ENCODE data around the gene MAP3K20. TPM values are rescaled to one million over a fixed set of nuclear protein-coding genes. Genes with fewer than 3 reads are reported as not detected.

The MAP3K20 gene
- total RNA-seq, 2 donors from 2014 or later: 141 to 223 TPM

DNA sequence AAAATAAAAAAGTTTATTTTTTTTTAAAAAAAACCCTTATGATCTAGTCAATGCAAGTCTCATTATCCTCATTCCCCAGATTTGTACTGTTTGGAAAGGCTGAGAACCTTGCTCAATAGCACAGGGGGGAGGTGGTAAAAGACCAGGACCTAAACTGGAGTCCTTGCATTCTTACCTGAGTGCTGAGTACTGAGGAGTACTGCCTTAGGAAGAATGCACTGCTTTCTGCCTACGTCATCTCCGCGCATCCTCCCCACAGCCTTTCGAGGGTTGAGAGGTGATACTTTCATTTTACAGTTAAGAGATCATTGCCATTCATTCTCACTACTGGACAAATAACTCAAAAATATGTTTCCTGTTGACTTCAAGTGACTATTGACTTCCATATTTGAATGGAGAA, 73.8 kb downstream of the MAP3K20 start:
- no peaks in the 10 kb centered on the region for H3K9me3 ChIP-seq
- no peak for DNase-seq (ENCODE audit: low spot score)
- TF ChIP-seq, protein P1, sequence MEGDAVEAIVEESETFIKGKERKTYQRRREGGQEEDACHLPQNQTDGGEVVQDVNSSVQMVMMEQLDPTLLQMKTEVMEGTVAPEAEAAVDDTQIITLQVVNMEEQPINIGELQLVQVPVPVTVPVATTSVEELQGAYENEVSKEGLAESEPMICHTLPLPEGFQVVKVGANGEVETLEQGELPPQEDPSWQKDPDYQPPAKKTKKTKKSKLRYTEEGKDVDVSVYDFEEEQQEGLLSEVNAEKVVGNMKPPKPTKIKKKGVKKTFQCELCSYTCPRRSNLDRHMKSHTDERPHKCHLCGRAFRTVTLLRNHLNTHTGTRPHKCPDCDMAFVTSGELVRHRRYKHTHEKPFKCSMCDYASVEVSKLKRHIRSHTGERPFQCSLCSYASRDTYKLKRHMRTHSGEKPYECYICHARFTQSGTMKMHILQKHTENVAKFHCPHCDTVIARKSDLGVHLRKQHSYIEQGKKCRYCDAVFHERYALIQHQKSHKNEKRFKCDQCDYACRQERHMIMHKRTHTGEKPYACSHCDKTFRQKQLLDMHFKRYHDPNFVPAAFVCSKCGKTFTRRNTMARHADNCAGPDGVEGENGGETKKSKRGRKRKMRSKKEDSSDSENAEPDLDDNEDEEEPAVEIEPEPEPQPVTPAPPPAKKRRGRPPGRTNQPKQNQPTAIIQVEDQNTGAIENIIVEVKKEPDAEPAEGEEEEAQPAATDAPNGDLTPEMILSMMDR (IDR thresholded peaks at IDR 0.05): no peak
- no peaks in the 10 kb centered on the region for H3K27me3 ChIP-seq
- H3K4me3 ChIP-seq: no peak overlapping the region
- H3K27ac ChIP-seq: peak overlapping the region in 1 of 2 donors; percentile 39
- no peaks in the 10 kb centered on the region for H3K36me3 ChIP-seq
- H3K4me1 ChIP-seq: peaks cover 0 to 41% of the 10 kb centered on the region in 2 donors

- TF ChIP-seq, protein P1 (IDR thresholded peaks at IDR 0.05): no peak
- Histone ChIP-seq H3K9me3 (no peaks in the 10 kb centered on the region), H3K27me3 (no peaks in the 10 kb centered on the region), H3K4me1 (peaks cover 0 to 41% of the 10 kb centered on the region in 2 donors), H3K36me3 (no peaks in the 10 kb centered on the region), H3K27ac (peak overlapping the region in 1 of 2 donors; percentile 39), H3K4me3 (no peak overlapping the region)
- DNase-seq (ENCODE audit: low spot score): no peak
Observed at GRCh38 chr2:173150087-173150486, 74.4 kb downstream of the MAP3K20 start.

DNA sequence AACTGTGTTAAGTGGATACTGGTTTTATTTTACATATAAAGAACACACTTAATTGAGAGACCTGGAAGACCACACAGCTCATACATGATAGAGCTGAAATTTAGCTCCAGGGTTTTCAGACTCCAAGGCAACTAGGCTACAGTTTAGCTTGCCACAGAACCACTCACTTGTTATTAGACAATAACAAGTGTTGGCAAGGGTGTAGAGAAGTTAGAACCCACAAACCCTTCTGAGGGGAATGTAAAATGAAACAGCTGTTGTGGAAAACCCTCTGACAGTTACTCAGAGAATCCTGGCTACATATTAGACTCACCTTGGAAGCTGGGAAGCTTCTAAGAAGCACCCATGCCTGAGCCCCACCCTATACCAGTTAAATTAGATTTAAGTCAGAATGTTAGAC, 75.3 kb downstream of the MAP3K20 start:
- no peak overlapping the region for H3K4me3 ChIP-seq
- TF ChIP-seq, protein P1 (IDR thresholded peaks at IDR 0.05): no peak
- no peaks in the 10 kb centered on the region for H3K9me3 ChIP-seq
- H3K27ac ChIP-seq: no peak overlapping the region
- no peaks in the 10 kb centered on the region for H3K36me3 ChIP-seq
- DNase-seq (ENCODE audit: low spot score): no peak
- no peaks in the 10 kb centered on the region for H3K27me3 ChIP-seq
- peaks cover 0 to 41% of the 10 kb centered on the region in 2 donors for H3K4me1 ChIP-seq

DNA sequence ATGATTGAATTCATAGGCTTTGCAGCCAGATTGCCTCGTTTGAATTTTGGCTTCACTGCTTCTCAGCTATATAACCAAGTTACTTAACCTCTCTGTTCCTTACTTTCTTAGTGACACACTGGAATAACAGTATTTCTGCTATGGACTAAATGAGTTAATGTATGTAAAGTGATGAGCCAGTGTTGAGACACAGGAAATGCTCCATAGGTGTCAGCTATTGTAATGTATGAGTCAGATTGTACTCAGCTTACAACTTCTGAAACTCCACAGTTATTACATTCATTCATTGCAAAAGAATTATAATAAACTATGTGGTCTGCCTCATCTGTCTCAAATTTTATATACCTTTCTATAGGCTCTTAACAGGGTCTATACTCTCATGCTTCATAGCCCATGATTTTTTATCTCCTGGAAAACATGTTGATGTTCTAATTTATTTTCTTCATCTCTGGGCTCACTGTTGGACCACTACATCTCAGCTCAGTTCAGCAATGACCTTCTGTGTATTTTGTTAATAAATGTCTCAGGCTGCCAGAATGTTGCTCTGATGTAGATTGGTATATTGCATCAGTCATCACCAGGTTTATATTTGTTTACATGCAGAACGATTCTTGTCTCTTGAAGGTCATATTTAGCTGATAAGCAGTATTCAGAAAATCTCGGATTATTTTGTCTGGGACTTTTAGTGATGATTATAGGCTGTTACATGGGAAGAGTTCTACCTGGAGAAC, 76.2 kb downstream of the MAP3K20 start:
- TF ChIP-seq, protein P1 (IDR thresholded peaks at IDR 0.05): no peak
- peaks cover 0 to 41% of the 10 kb centered on the region in 2 donors for H3K4me1 ChIP-seq
- H3K36me3 ChIP-seq: no peaks in the 10 kb centered on the region
- H3K27ac ChIP-seq: no peak overlapping the region
- no peak for DNase-seq (ENCODE audit: low spot score)
- no peaks in the 10 kb centered on the region for H3K9me3 ChIP-seq
- no peaks in the 10 kb centered on the region for H3K27me3 ChIP-seq
- no peak overlapping the region for H3K4me3 ChIP-seq

GRCh38 chr2:173153301-173153885, 77.7 kb downstream of the MAP3K20 start:
- no peaks in the 10 kb centered on the region for H3K27me3 ChIP-seq
- H3K4me1 ChIP-seq: peaks cover 0 to 46% of the 10 kb centered on the region in 2 donors
- no peaks in the 10 kb centered on the region for H3K36me3 ChIP-seq
- TF ChIP-seq, protein P1 (IDR thresholded peaks at IDR 0.05): no peak
- H3K27ac ChIP-seq: no peak overlapping the region
- H3K4me3 ChIP-seq: no peak overlapping the region
- H3K9me3 ChIP-seq: no peaks in the 10 kb centered on the region
- no peak for DNase-seq (ENCODE audit: low spot score)

All from right atrium auricular region (tissue), 2 donors.